Raji (cell line): ENCODE results near the gene KCNH6.
A peak's percentile ranks its signal among the peaks of the same experiment; 100 is the strongest.

Source experiments
- POLR2A ChIP-seq: IDR thresholded peaks from 2 replicates; pipeline ENCODE4 v1.6.1; 2011; ENCODE audit warnings: low read depth, low read length, control low read depth; ENCODE audit not compliant: insufficient read depth

The KCNH6 gene

GRCh38 chr17:63546308-63547082, 23.3 kb downstream of the KCNH6 start:
- no peak for TF ChIP-seq POLR2A

- TF ChIP-seq POLR2A, result no peak
Measured at GRCh38 chr17:63547083-63547523, 23.9 kb downstream of the KCNH6 start.

- TF ChIP-seq POLR2A, result no peak
Measured at GRCh38 chr17:63549289-63549945, 26.3 kb downstream of the KCNH6 start.

GRCh38 chr17:63549946-63550816, 27.0 kb downstream of the KCNH6 start, which contains the start of gene DCAF7:
Gene DCAF7 (plus strand): TSS chr17:63550477. CDS start chr17:63550678, 201 bp downstream.
- TF ChIP-seq POLR2A, result peak; percentile 93

- TF ChIP-seq POLR2A, result no peak
Measured at GRCh38 chr17:63550817-63551639, 27.9 kb downstream of the KCNH6 start.

- TF ChIP-seq POLR2A, result no peak
Measured at GRCh38 chr17:63552211-63552610, 29.1 kb downstream of the KCNH6 start.

GRCh38 chr17:63555500-63556156, 32.5 kb downstream of the KCNH6 start:
- no peak for TF ChIP-seq POLR2A

- TF ChIP-seq POLR2A, result no peak
Measured at GRCh38 chr17:63557416-63557815, 34.3 kb downstream of the KCNH6 start.

GRCh38 chr17:63558441-63558840, 35.3 kb downstream of the KCNH6 start:
- no peak for TF ChIP-seq POLR2A

GRCh38 chr17:63561819-63562218, 38.7 kb downstream of the KCNH6 start:
- no peak for TF ChIP-seq POLR2A

GRCh38 chr17:63563339-63563738, 40.2 kb downstream of the KCNH6 start:
- TF ChIP-seq POLR2A, result no peak

- no peak for TF ChIP-seq POLR2A
Measured at GRCh38 chr17:63564562-63564961, 41.4 kb downstream of the KCNH6 start.

GRCh38 chr17:63567229-63567628, 44.1 kb downstream of the KCNH6 start:
- TF ChIP-seq POLR2A, result no peak

- no peak for TF ChIP-seq POLR2A
Measured at GRCh38 chr17:63568563-63568962, 45.4 kb downstream of the KCNH6 start.
